T-helper 2 cell (primary cell): ENCODE measurements around the gene B3GALT6.

Experiments used
- DNase-seq, 5 experiments: peaks; one replicate each; pipeline versions ENCODE4 v3.0.0 to v3.0.0-alpha.2; 2012 to 2022

B3GALT6 gene

GRCh38 chr1:1202831-1203560, 29.0 kb upstream of the B3GALT6 start:
- peak in 2 of 5 experiments; percentile 6 to 8 for DNase-seq

GRCh38 chr1:1203561-1204424, 28.2 kb upstream of the B3GALT6 start:
- peak in 2 of 5 experiments; percentile 2 to 6 for DNase-seq

- no peak for DNase-seq
These were observed 27.6 kb upstream of the B3GALT6 start for GRCh38 chr1:1204425-1204920.

- peak in 2 of 5 experiments; percentile 3 to 7 for DNase-seq
These were observed 26.9 kb upstream of the B3GALT6 start for GRCh38 chr1:1204998-1205768.

GRCh38 chr1:1205769-1206375, 26.2 kb upstream of the B3GALT6 start:
- DNase-seq = peak in 2 of 5 experiments; percentile 3 to 6

- peak in 4 of 5 experiments; percentile 15 to 67 (median 38) for DNase-seq
These were observed 25.6 kb upstream of the B3GALT6 start, which contains the start of gene TNFRSF18 for GRCh38 chr1:1206376-1206965. TNFRSF18 (minus strand) TSS chr1:1206592; CDS start chr1:1206571, 21 bp downstream.

GRCh38 chr1:1206966-1207531, 25.0 kb upstream of the B3GALT6 start:
- peak in 2 of 5 experiments; percentile 9 to 17 for DNase-seq

GRCh38 chr1:1207571-1207892, 24.5 kb upstream of the B3GALT6 start:
- peak in 1 of 5 experiments; percentile 5 for DNase-seq

GRCh38 chr1:1208713-1209433, 23.2 kb upstream of the B3GALT6 start:
- DNase-seq = peak in 3 of 5 experiments; percentile 10 to 71 (median 56)

GRCh38 chr1:1210726-1211540, 21.1 kb upstream of the B3GALT6 start:
- peak in 2 of 5 experiments; percentile 7 to 15 for DNase-seq

- peak in 2 of 5 experiments; percentile 6 to 7 for DNase-seq
These were observed 20.2 kb upstream of the B3GALT6 start for GRCh38 chr1:1211541-1212441.

- peak in 3 of 5 experiments; percentile 36 to 85 (median 73) for DNase-seq
These were observed 19.2 kb upstream of the B3GALT6 start for GRCh38 chr1:1212780-1213344.

- peak in 4 of 5 experiments; percentile 32 to 69 (median 52) for DNase-seq
These were observed 18.4 kb upstream of the B3GALT6 start, which contains the start of gene TNFRSF4 for GRCh38 chr1:1213345-1214265. TNFRSF4 (minus strand) TSS chr1:1214153; CDS start chr1:1214127, 26 bp downstream.

- DNase-seq = no peak
These were observed 16.9 kb upstream of the B3GALT6 start for GRCh38 chr1:1215080-1215676.

- DNase-seq = no peak
These were observed 16.0 kb upstream of the B3GALT6 start for GRCh38 chr1:1215881-1216605.
